Chondrocyte (in vitro differentiated cells): ENCODE results near the gene MALRD1. TPM values are rescaled to one million over a fixed set of nuclear protein-coding genes. Genes with fewer than 3 reads are reported as not detected.

Source experiments
- DNase-seq: peaks from one replicate; pipeline ENCODE4 v3.0.0; 2021; ENCODE audit warnings: mixed read lengths, low spot score
- H3K27ac Mint-ChIP-seq: one replicate; pipeline ENCODE4 v1.8.0; 2021; ENCODE audit warnings: mild to moderate bottlenecking, moderate library complexity, mixed read lengths; ENCODE audit not compliant: unreplicated experiment
- H3K27me3 Mint-ChIP-seq: 2 replicates; pipeline ENCODE4 v1.8.0; 2021; ENCODE audit warnings: low read depth, mixed read lengths
- H3K36me3 Mint-ChIP-seq: 2 replicates; pipeline ENCODE4 v1.8.0; 2021; ENCODE audit warnings: low read depth, mixed read lengths
- H3K4me1 Mint-ChIP-seq: 2 replicates; pipeline ENCODE4 v1.8.0; 2021; ENCODE audit warnings: low read depth, mild to moderate bottlenecking, mixed read lengths
- H3K4me3 Mint-ChIP-seq: one replicate; pipeline ENCODE4 v1.8.0; 2021; ENCODE audit warnings: mild to moderate bottlenecking, moderate library complexity, mixed read lengths; ENCODE audit not compliant: unreplicated experiment
- H3K9me3 Mint-ChIP-seq: 2 replicates; pipeline ENCODE4 v1.8.0; 2021; ENCODE audit warnings: low read depth, mixed read lengths
- CTCF ChIP-seq: fragments of 200-600 bp; sonication (generic); IDR thresholded peaks from 2 replicates; pipeline ENCODE4 v1.5.0; 2021; ENCODE audit warnings: antibody characterized with exemption, mild to moderate bottlenecking, moderate library complexity
- total RNA-seq: library from RNA; stranded (reverse); gene quantifications from 3 replicates; pipeline ENCODE4 v1.2.1, GENCODE V29; 2021

Gene MALRD1
- total RNA-seq, 1 donor from 2014 or later = 0.27 TPM

GRCh38 chr10:19328582-19328981 is 280.0 kb downstream of the MALRD1 start:
- no peak for TF ChIP-seq CTCF
- no peak overlapping the region for H3K4me3 Mint-ChIP-seq
- no peaks in the 10 kb centered on the region for H3K27me3 Mint-ChIP-seq
- H3K4me1 Mint-ChIP-seq = no peaks in the 10 kb centered on the region
- no peaks in the 10 kb centered on the region for H3K9me3 Mint-ChIP-seq
- no peak overlapping the region for H3K27ac Mint-ChIP-seq
- no peaks in the 10 kb centered on the region for H3K36me3 Mint-ChIP-seq
- no peak for DNase-seq

DNA sequence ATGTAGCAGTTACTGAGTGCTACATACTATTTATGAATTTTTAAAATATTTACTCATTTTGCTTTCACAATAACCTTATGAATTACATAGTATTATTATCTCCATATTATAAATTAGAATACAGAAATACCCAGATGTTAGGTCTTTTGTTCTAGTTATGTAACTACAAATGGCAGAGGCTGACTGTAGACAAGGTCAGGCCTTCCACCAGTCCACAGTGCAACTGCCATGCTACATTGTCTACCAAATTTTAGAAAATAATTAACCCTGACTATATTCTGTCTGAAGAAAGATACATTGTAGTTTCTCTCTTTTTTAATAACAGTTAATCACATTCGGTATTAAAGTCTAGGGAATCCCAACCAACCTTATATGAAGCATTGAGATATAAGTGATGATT is 280.9 kb downstream of the MALRD1 start:
- H3K27ac Mint-ChIP-seq = no peak overlapping the region
- H3K36me3 Mint-ChIP-seq = no peaks in the 10 kb centered on the region
- peaks cover 2% of the 10 kb centered on the region for H3K27me3 Mint-ChIP-seq
- no peak for DNase-seq
- TF ChIP-seq CTCF = no peak
- H3K9me3 Mint-ChIP-seq = peaks cover 2% of the 10 kb centered on the region
- H3K4me3 Mint-ChIP-seq = no peak overlapping the region
- H3K4me1 Mint-ChIP-seq = no peaks in the 10 kb centered on the region

- Mint-ChIP-seq H3K9me3 (peaks cover 2% of the 10 kb centered on the region), H3K36me3 (no peaks in the 10 kb centered on the region), H3K27ac (no peak overlapping the region), H3K27me3 (peaks cover 3% of the 10 kb centered on the region), H3K4me3 (no peak overlapping the region), H3K4me1 (no peaks in the 10 kb centered on the region)
- DNase-seq = no peak
- TF ChIP-seq CTCF = no peak
Measured at GRCh38 chr10:19332304-19332703, 283.7 kb downstream of the MALRD1 start.

GRCh38 chr10:19333631-19334030 is 285.0 kb downstream of the MALRD1 start:
- Mint-ChIP-seq H3K4me3 (no peak overlapping the region), H3K4me1 (no peaks in the 10 kb centered on the region), H3K9me3 (peaks cover 2% of the 10 kb centered on the region), H3K27me3 (peaks cover 6% of the 10 kb centered on the region), H3K36me3 (no peaks in the 10 kb centered on the region), H3K27ac (no peak overlapping the region)
- no peak for TF ChIP-seq CTCF
- no peak for DNase-seq

DNA sequence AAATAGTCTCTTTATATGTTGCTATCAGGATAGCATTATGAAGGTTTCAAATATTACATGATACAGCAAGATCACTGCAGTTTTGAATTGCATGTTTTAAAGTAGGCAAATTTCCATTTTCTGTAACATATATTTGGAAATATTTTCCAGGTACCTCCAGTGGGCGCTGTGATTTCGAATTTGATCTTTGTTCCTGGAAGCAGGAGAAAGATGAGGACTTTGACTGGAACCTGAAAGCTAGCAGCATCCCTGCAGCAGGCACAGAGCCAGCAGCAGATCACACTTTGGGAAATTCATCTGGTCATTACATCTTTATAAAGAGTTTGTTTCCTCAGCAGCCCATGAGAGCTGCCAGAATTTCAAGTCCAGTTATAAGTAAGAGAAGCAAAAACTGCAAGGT is 299.0 kb downstream of the MALRD1 start:
- no peak overlapping the region for H3K27ac Mint-ChIP-seq
- H3K4me3 Mint-ChIP-seq = no peak overlapping the region
- peaks cover 27% of the 10 kb centered on the region for H3K27me3 Mint-ChIP-seq
- peak; percentile 71 for TF ChIP-seq CTCF
- no peaks in the 10 kb centered on the region for H3K4me1 Mint-ChIP-seq
- no peak for DNase-seq
- no peaks in the 10 kb centered on the region for H3K36me3 Mint-ChIP-seq
- no peaks in the 10 kb centered on the region for H3K9me3 Mint-ChIP-seq
